Erythroblast (primary cell): ENCODE data around the gene DGKI.

Experiments used
- DNase-seq, 2 experiments: peaks; one replicate each; lab custom pipeline; 2025; lab: John Stamatoyannopoulos, UW
- GATA1 ChIP-seq: IDR thresholded peaks from 2 replicates; pipeline ENCODE4 v1.6.1; 2011; ENCODE audit warnings: low read depth, mild to moderate bottlenecking, control low read depth, low read length, moderate library complexity
- POLR2A ChIP-seq: IDR thresholded peaks from 2 replicates; pipeline ENCODE4 v1.6.1; 2011; ENCODE audit warnings: mild to moderate bottlenecking, low read length

Gene DGKI

GRCh38 chr7:137703291-137704010 lies 143.3 kb downstream of the DGKI start:
- no peak for DNase-seq
- TF ChIP-seq GATA1 (no peak), POLR2A (no peak)

GRCh38 chr7:137696988-137697387 lies 149.8 kb downstream of the DGKI start:
- no peak for TF ChIP-seq GATA1
- no peak for DNase-seq

DNA sequence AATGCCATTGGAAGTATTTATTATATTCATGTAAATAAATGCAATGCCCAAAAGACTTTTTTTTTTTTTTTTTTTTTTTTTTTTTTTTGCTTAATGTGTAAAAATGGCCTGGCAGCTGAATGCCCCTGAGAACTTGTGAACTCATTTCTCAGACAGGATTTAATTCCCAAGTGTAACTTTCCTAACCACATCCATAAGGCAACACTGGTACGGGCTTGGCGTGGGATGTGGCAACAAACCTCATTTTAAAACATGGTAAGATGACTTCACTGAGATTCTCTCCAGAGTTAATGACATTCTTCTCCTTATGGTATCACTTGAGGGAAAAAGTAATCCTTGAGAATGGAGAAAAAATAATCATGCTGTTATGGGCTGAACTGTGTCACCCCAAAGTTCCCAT lies 150.4 kb downstream of the DGKI start:
- no peak for DNase-seq

DNA sequence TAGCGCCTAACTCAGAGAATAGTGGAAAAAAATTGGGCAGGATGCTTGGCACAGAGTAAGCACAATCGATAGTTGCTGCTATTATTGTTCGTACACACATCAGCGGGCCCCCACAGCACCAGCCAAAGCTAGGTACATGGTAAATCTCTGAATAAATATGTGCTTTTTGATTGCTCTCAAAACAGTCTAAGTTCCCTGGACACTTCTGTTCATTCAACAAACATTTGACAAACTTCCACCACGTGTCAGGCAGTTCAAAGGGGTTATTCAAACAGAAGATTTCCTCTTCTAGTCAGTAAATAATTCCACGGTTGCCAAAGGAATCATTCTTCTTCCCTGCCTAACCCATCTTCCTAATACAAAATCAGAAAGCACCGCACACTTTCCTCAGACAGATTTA lies 150.8 kb downstream of the DGKI start:
- DNase-seq, result no peak
- TF ChIP-seq POLR2A, result no peak
- no peak for TF ChIP-seq GATA1

More for the DNA sequence above, 150.4 kb downstream of the DGKI start:
- TF ChIP-seq GATA1, result no peak
- TF ChIP-seq POLR2A, result no peak

GRCh38 chr7:137695494-137695893 lies 151.3 kb downstream of the DGKI start:
- TF ChIP-seq POLR2A, result no peak
- TF ChIP-seq GATA1, result no peak
- DNase-seq, result no peak

GRCh38 chr7:137694405-137694804 lies 152.4 kb downstream of the DGKI start:
- no peak for DNase-seq

DNA sequence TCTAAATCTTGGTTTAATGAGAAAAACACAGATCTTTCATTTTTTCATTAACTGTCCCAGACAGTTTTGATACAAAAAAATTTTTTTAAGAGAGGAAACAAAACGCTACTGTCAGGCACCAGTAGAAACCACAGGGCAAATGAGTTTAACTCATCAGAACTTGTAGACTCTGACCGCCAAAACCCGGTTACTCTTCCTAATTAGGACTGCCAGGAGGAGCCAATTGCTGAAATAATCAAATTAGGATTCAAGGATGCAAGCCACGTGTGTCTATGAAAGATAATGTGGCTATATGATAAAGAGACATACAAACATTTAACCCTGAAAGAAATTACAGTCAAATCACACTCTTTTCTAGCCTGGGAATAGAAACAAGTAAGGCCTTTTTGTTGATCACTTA lies 154.4 kb downstream of the DGKI start:
- TF ChIP-seq GATA1 (no peak), POLR2A (no peak)
- DNase-seq, result no peak

More at GRCh38 chr7:137694405-137694804, 152.4 kb downstream of the DGKI start:
- TF ChIP-seq POLR2A (no peak), GATA1 (no peak)

GRCh38 chr7:137691566-137691965 lies 155.2 kb downstream of the DGKI start:
- no peak for DNase-seq

GRCh38 chr7:137690635-137691034 lies 156.1 kb downstream of the DGKI start:
- no peak for DNase-seq
- TF ChIP-seq POLR2A (no peak), GATA1 (no peak)

More at GRCh38 chr7:137691566-137691965, 155.2 kb downstream of the DGKI start:
- TF ChIP-seq POLR2A (no peak), GATA1 (no peak)

GRCh38 chr7:137689761-137690160 lies 157.0 kb downstream of the DGKI start:
- TF ChIP-seq GATA1, result no peak
- no peak for TF ChIP-seq POLR2A
- DNase-seq, result no peak

- DNase-seq, result no peak
- TF ChIP-seq POLR2A (no peak), GATA1 (no peak)
These were observed 159.1 kb downstream of the DGKI start for GRCh38 chr7:137687556-137688265.

GRCh38 chr7:137685433-137686164 lies 161.2 kb downstream of the DGKI start:
- TF ChIP-seq POLR2A (no peak), GATA1 (no peak)
- DNase-seq, result no peak

DNA sequence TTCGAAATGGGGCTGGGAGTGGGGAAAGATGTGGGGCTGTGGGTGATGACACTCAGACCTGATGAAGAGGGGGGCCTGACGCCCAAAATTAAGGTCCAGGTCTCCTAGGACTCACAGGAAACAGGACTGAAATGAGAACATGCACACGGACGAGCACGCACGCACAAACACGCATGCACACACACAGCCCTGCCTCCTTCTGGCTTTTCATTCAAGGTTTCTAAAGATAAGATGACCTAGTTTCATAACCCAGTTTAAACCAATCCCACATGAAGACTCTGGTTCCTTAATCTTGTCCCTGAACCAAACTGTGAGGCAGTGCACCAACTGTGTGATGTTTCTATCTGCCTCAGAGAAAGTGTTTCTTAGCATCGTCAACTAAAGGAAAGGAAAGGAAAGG lies 162.0 kb downstream of the DGKI start:
- TF ChIP-seq POLR2A (no peak), GATA1 (no peak)
- no peak for DNase-seq

DNA sequence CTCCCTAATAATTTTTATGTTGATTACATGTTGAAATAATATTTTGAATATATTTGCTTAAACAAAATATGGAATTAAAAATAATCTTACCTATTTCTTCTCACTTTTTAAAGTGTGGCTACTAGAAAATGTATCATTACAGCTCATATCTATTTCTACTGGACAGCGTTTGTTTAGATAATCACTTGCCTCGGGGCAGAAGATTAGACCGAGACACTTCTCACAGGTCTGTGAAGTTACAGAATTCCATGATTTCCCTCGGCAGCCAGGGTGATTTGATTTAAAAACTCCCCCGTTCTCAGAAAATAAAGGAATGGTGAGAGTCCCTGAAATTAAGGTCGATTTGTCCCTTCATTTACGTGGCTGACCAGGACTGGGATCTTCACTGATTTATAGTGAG lies 162.5 kb downstream of the DGKI start:
- TF ChIP-seq GATA1, result no peak
- TF ChIP-seq POLR2A, result no peak
- DNase-seq, result no peak
